SU-DHL-6 (cell line): ENCODE measurements around the gene SOX10.

ENCODE experiments used
- H2AFZ ChIP-seq: fragments of 200-600 bp; sonication (generic); 2 replicates; pipeline ENCODE4 v1.6.1; 2014; ENCODE audit warnings: low read depth, mild to moderate bottlenecking, moderate library complexity, mixed read lengths, antibody characterized with exemption, low read length; ENCODE audit not compliant: severe bottlenecking
- H3F3A ChIP-seq: fragments of 200-600 bp; shearing (Covaris generic); 2 replicates; pipeline ENCODE4 v1.6.0; 2016; ENCODE audit warnings: antibody characterized with exemption, mild to moderate bottlenecking; ENCODE audit not compliant: insufficient read depth
- H3K27ac ChIP-seq: fragments of 200-600 bp; sonication (generic); 2 replicates; pipeline ENCODE4 v1.5.1; 2016; ENCODE audit warnings: low read depth, mild to moderate bottlenecking, low read length, moderate library complexity, mixed read lengths
- H3K27me3 ChIP-seq: fragments of 200-600 bp; sonication (generic), shearing (Covaris generic); 2 replicates; pipeline ENCODE4 v1.6.0; 2014; ENCODE audit warnings: mild to moderate bottlenecking, low read length
- H3K36me3 ChIP-seq: fragments of 200-600 bp; sonication (generic); 2 replicates; pipeline ENCODE4 v1.6.1; 2014; ENCODE audit warnings: mild to moderate bottlenecking, low read length, mixed read lengths
- H3K4me2 ChIP-seq: fragments of 300-600, 200-600 bp; shearing (Covaris generic), sonication (generic); 2 replicates; pipeline ENCODE4 v1.6.0; 2014; ENCODE audit warnings: low read length, low read depth, mild to moderate bottlenecking; ENCODE audit not compliant: poor library complexity, severe bottlenecking
- H3K4me3 ChIP-seq: fragments of 200-600 bp; sonication (generic); 2 replicates; pipeline ENCODE4 v1.5.1; 2014; ENCODE audit warnings: antibody characterized with exemption, low read length, mild to moderate bottlenecking, mixed read lengths; ENCODE audit not compliant: insufficient read depth, poor library complexity, severe bottlenecking
- H3K79me2 ChIP-seq: fragments of 200-600 bp; sonication (generic); 2 replicates; pipeline ENCODE4 v1.6.1; 2014; ENCODE audit warnings: mild to moderate bottlenecking, low read length, moderate library complexity; ENCODE audit not compliant: insufficient read depth
- H3K9ac ChIP-seq: fragments of 200-600 bp; sonication (generic); 2 replicates; pipeline ENCODE4 v1.7.0; 2014; ENCODE audit warnings: mild to moderate bottlenecking, low read length
- H3K9me2 ChIP-seq: fragments of 200-600 bp; sonication (generic); replicated peaks from 2 replicates; pipeline ENCODE4 v1.6.1; 2014; ENCODE audit warnings: low read length; ENCODE audit not compliant: insufficient read depth
- H3K9me3 ChIP-seq: fragments of 200-600 bp; sonication (generic); 2 replicates; pipeline ENCODE4 v1.6.1; 2014; ENCODE audit warnings: low read length, mixed read lengths; ENCODE audit not compliant: insufficient read depth
- H4K20me1 ChIP-seq: fragments of 200-600 bp; sonication (generic); 2 replicates; pipeline ENCODE4 v1.6.1; 2014; ENCODE audit warnings: low read depth, mild to moderate bottlenecking, antibody characterized with exemption, low read length, moderate library complexity, mixed read lengths
- CTCF ChIP-seq: fragments of 200-600 bp; sonication (generic); IDR thresholded peaks from one replicate; pipeline ENCODE4 v1.5.1; 2017; ENCODE audit warnings: antibody characterized with exemption, mild to moderate bottlenecking, low read length, moderate library complexity; ENCODE audit not compliant: insufficient read depth, poor library complexity, severe bottlenecking
- EZH2phosphoT487 ChIP-seq: fragments of 200-600 bp; sonication (generic), shearing (Covaris generic); conservative IDR thresholded peaks from 2 replicates; pipeline ENCODE4 v1.6.1; 2018; ENCODE audit warnings: mild to moderate bottlenecking, antibody characterized with exemption, low read length, moderate library complexity, mixed read lengths

The SOX10 gene

GRCh38 chr22:37995460-37995859 lies 11.1 kb upstream of the SOX10 start:
- H3K4me2 ChIP-seq = no peak overlapping the region
- H3K27ac ChIP-seq = no peak overlapping the region
- no peaks in the 10 kb centered on the region for H3K79me2 ChIP-seq
- H3K36me3 ChIP-seq = no peaks in the 10 kb centered on the region
- H3K4me3 ChIP-seq = no peak overlapping the region
- TF ChIP-seq EZH2phosphoT487 = no peak
- TF ChIP-seq CTCF = no peak
- H3K9ac ChIP-seq = no peak overlapping the region
- no peaks in the 10 kb centered on the region for H3F3A ChIP-seq
- no peak overlapping the region for H2AFZ ChIP-seq
- H4K20me1 ChIP-seq = no peaks in the 10 kb centered on the region
- H3K9me2 ChIP-seq = no peaks in the 10 kb centered on the region
- H3K27me3 ChIP-seq = no peaks in the 10 kb centered on the region
- no peaks in the 10 kb centered on the region for H3K9me3 ChIP-seq

- Histone ChIP-seq H3K27ac (no peak overlapping the region), H2AFZ (no peak overlapping the region), H3K36me3 (no peaks in the 10 kb centered on the region), H3K9ac (no peak overlapping the region), H3K4me2 (no peak overlapping the region), H3K79me2 (no peaks in the 10 kb centered on the region), H3K4me3 (no peak overlapping the region), H3K9me2 (no peaks in the 10 kb centered on the region), H3F3A (no peaks in the 10 kb centered on the region), H4K20me1 (no peaks in the 10 kb centered on the region), H3K9me3 (no peaks in the 10 kb centered on the region), H3K27me3 (no peaks in the 10 kb centered on the region)
- no peak for TF ChIP-seq CTCF
- TF ChIP-seq EZH2phosphoT487 = no peak
Measured at GRCh38 chr22:37994982-37995381, 10.6 kb upstream of the SOX10 start.

- TF ChIP-seq CTCF (no peak), EZH2phosphoT487 (no peak)
- H3F3A ChIP-seq = no peaks in the 10 kb centered on the region
- no peak overlapping the region for H3K4me2 ChIP-seq
- H4K20me1 ChIP-seq = no peaks in the 10 kb centered on the region
- no peaks in the 10 kb centered on the region for H3K9me3 ChIP-seq
- no peak overlapping the region for H3K27ac ChIP-seq
- H3K9ac ChIP-seq = no peak overlapping the region
- H2AFZ ChIP-seq = no peak overlapping the region
- H3K36me3 ChIP-seq = no peaks in the 10 kb centered on the region
- no peak overlapping the region for H3K4me3 ChIP-seq
- H3K27me3 ChIP-seq = no peaks in the 10 kb centered on the region
- H3K79me2 ChIP-seq = no peaks in the 10 kb centered on the region
- no peaks in the 10 kb centered on the region for H3K9me2 ChIP-seq
Measured at GRCh38 chr22:37994049-37994448, 9.7 kb upstream of the SOX10 start.
